Stimulated activated CD8-positive, alpha-beta memory T cell treated with anti-CD3 and anti-CD28 coated beads, Interleukin-7, amount 100 ng/mL, for 1 hour (primary cell): ENCODE results near the gene ATP6V0D1.
"Not testable (repeated sequence)": the region's sequence is repeated elsewhere in the genome, so short reads cannot be mapped to it uniquely, and the experiment has no call there.

Experiments
- DNase-seq, 2 donors: peaks; one replicate each; pipeline ENCODE4 v3.0.0-alpha.2; 2020; ENCODE audit warnings: low read depth in 2 of 2

The ATP6V0D1 gene

GRCh38 chr16:67429053-67429798 is 51.7 kb downstream of the ATP6V0D1 start:
- DNase-seq: no peak

- no peak for DNase-seq
Measured at GRCh38 chr16:67428146-67428731, 52.7 kb downstream of the ATP6V0D1 start.

- no peak for DNase-seq
Measured at GRCh38 chr16:67426950-67427349, 54.0 kb downstream of the ATP6V0D1 start.

- no peak for DNase-seq
Measured at GRCh38 chr16:67426022-67426421, 54.9 kb downstream of the ATP6V0D1 start.

- DNase-seq: no peak
Measured at GRCh38 chr16:67425580-67425979, 55.4 kb downstream of the ATP6V0D1 start.

GRCh38 chr16:67425061-67425460 is 55.9 kb downstream of the ATP6V0D1 start:
- DNase-seq: no peak

- no peak for DNase-seq
Measured at GRCh38 chr16:67424261-67424615, 56.7 kb downstream of the ATP6V0D1 start.

GRCh38 chr16:67423611-67424260 is 57.2 kb downstream of the ATP6V0D1 start:
- no peak for DNase-seq

GRCh38 chr16:67423015-67423414 is 57.9 kb downstream of the ATP6V0D1 start:
- no peak for DNase-seq

GRCh38 chr16:67421030-67421429 is 59.9 kb downstream of the ATP6V0D1 start:
- no peak for DNase-seq

- DNase-seq: no peak
Measured at GRCh38 chr16:67419931-67420330, 61.0 kb downstream of the ATP6V0D1 start.

GRCh38 chr16:67419502-67419901 is 61.5 kb downstream of the ATP6V0D1 start:
- no peak for DNase-seq

- no peak for DNase-seq
Measured at GRCh38 chr16:67417333-67418061, 63.5 kb downstream of the ATP6V0D1 start.

GRCh38 chr16:67415872-67416793 is 64.8 kb downstream of the ATP6V0D1 start, which contains the start of gene ZDHHC1:
Gene ZDHHC1 (minus strand): TSS chr16:67416477. CDS start chr16:67407775, 8,702 bp downstream.
- DNase-seq: no peak

GRCh38 chr16:67415421-67415820 is 65.5 kb downstream of the ATP6V0D1 start:
- DNase-seq: not testable (repeated sequence)

GRCh38 chr16:67413978-67414911 is 66.7 kb downstream of the ATP6V0D1 start:
- no peak for DNase-seq

- no peak for DNase-seq
Measured at GRCh38 chr16:67412294-67412693, 68.7 kb downstream of the ATP6V0D1 start.

GRCh38 chr16:67411339-67411738 is 69.6 kb downstream of the ATP6V0D1 start:
- DNase-seq: no peak

- no peak for DNase-seq
Measured at GRCh38 chr16:67409631-67410030, 71.3 kb downstream of the ATP6V0D1 start.
